Testis (tissue), 3 donors: ENCODE results near the gene DIAPH1. TPM values are rescaled to one million over a fixed set of nuclear protein-coding genes. Genes with fewer than 3 reads are reported as not detected.

Experiments used
- DNase-seq: peaks from one replicate; pipeline ENCODE4 v3.0.0-alpha.2; 2019
- H3K27ac ChIP-seq, 2 donors: fragments of 200-600 bp; sonication (generic); one replicate each; pipeline ENCODE4 v1.5.1; 2019
- H3K27me3 ChIP-seq: fragments of 200-600 bp; sonication (generic); one replicate; pipeline ENCODE4 v1.5.1; 2019
- H3K36me3 ChIP-seq: fragments of 200-600 bp; sonication (generic); one replicate; pipeline ENCODE4 v1.5.1; 2017; ENCODE audit warnings: low read depth; ENCODE audit errors: missing control alignments
- H3K4me1 ChIP-seq: fragments of 200-600 bp; sonication (generic); one replicate; pipeline ENCODE4 v1.5.1; 2019
- H3K4me3 ChIP-seq, 2 donors: fragments of 200-600 bp; sonication (generic); one replicate each; pipeline ENCODE4 v1.5.1; 2017 to 2019
- H3K9me3 ChIP-seq: fragments of 200-600 bp; sonication (generic); one replicate; pipeline ENCODE4 v1.5.1; 2017
- POLR2A ChIP-seq: fragments of 450-650 bp; IDR thresholded peaks from one replicate; pipeline ENCODE4 v1.6.1; 2017; ENCODE audit warnings: antibody characterized with exemption, mild to moderate bottlenecking, moderate library complexity
- WGBS, 2 donors: methylation state at CpG; one replicate each; pipeline ENCODE4 v1.1.5; 2018; 5-methylcytosine and 5-hydroxymethylcytosine counted together
- intact Hi-C: fragments of 100-400 bp; cut with DNase I; formaldehyde crosslinking; loops from one replicate; pipeline ENCODE4 v1.15.1; 2023; ENCODE audit warnings: low total_unique reads
- polyA plus RNA-seq: library from polyadenylated mRNA; stranded (reverse); fragments of 350-450 nt; fragmentation: Illumina TruSeq; extraction: RNeasy Lipid Tissue Mini Kit (QIAGEN cat#74804); gene quantifications from one replicate; pipeline ENCODE4 v1.2.3, GENCODE V29; 2014; ENCODE audit warnings: low read depth, low replicate concordance; ENCODE audit not compliant: insufficient read depth
- total RNA-seq, 2 donors: library from RNA; depleted of rRNA; stranded (reverse); fragments of >200 nt; gene quantifications; one replicate each; pipeline ENCODE4 v1.2.3, GENCODE V29; 2016
- TF ChIP-seq, protein P1 (sequence below), 3 experiments: fragments of 450-650 bp in 2 of 3; fragments of 200-600 bp in 1 of 3; sonication (generic) in 1 of 3; IDR thresholded peaks; one replicate each; pipeline ENCODE4 v1.5.1; 2016 to 2019; ENCODE audit warnings: antibody characterized with exemption in 3 of 3, mild to moderate bottlenecking in 2 of 3, moderate library complexity in 1 of 3

The DIAPH1 gene
- total and polyA plus RNA-seq, 3 donors from 2014 or later = 53.7 to 77.5 (median 58.2) TPM

- no peak for TF ChIP-seq POLR2A
- TF ChIP-seq, protein P1, sequence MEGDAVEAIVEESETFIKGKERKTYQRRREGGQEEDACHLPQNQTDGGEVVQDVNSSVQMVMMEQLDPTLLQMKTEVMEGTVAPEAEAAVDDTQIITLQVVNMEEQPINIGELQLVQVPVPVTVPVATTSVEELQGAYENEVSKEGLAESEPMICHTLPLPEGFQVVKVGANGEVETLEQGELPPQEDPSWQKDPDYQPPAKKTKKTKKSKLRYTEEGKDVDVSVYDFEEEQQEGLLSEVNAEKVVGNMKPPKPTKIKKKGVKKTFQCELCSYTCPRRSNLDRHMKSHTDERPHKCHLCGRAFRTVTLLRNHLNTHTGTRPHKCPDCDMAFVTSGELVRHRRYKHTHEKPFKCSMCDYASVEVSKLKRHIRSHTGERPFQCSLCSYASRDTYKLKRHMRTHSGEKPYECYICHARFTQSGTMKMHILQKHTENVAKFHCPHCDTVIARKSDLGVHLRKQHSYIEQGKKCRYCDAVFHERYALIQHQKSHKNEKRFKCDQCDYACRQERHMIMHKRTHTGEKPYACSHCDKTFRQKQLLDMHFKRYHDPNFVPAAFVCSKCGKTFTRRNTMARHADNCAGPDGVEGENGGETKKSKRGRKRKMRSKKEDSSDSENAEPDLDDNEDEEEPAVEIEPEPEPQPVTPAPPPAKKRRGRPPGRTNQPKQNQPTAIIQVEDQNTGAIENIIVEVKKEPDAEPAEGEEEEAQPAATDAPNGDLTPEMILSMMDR (IDR thresholded peaks at IDR 0.05) = no peak
- no peak overlapping the region for H3K27ac ChIP-seq
- H3K4me1 ChIP-seq = no peaks in the 10 kb centered on the region
- DNase-seq = no peak
- no peaks in the 10 kb centered on the region for H3K9me3 ChIP-seq
- intact Hi-C loops = no loop called here
- 85 to 87% methylated on average over 14 to 17 of the region's 17 CpGs for WGBS, 2 donors
- no peaks in the 10 kb centered on the region for H3K36me3 ChIP-seq
- no peak overlapping the region for H3K4me3 ChIP-seq
- no peaks in the 10 kb centered on the region for H3K27me3 ChIP-seq
These were observed 43.2 kb upstream of the DIAPH1 start for GRCh38 chr5:141662028-141662427.

DNA sequence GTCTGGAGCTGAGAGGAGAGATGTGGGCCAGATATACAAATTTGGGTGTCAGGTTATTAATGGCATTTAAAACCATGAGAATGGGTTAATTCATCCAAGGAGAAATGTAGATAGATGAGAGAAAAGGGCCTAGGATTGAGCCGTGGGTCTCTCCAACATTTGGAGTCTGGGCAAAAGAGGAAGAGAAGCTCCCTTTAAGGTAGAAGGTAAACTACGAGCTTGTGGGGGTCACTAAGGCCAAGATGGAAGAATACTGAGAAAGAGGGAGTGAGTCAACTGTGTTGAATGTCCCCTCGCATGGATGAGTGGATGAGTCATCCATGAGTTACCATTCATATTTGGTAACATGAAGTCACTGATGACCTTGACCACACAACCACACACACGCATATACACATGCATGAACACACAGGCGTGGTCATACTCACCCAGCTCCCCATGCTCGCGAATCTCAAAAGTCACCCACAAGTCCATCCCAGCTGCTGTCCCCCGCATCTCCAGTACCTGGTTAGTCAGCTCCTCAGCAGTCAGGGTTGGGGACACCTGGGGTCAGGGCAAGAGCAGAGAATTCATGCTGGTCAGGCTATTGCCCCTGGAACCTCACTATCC is 39.2 kb upstream of the DIAPH1 start:
- H3K27me3 ChIP-seq = no peaks in the 10 kb centered on the region
- no peak for DNase-seq
- intact Hi-C loops = no loop called here
- no peak overlapping the region for H3K27ac ChIP-seq
- H3K36me3 ChIP-seq = no peaks in the 10 kb centered on the region
- no peaks in the 10 kb centered on the region for H3K4me1 ChIP-seq
- TF ChIP-seq POLR2A = no peak
- TF ChIP-seq, protein P1 (IDR thresholded peaks at IDR 0.05) = no peak
- H3K9me3 ChIP-seq = no peaks in the 10 kb centered on the region
- H3K4me3 ChIP-seq = no peak overlapping the region
- WGBS, 2 donors = 86 to 87% methylated on average over 8 of the region's 8 CpGs

- H3K27ac ChIP-seq = no peak overlapping the region
- H3K4me1 ChIP-seq = no peaks in the 10 kb centered on the region
- WGBS, 2 donors = 88 to 94% methylated on average over 1 of the region's 1 CpG
- H3K4me3 ChIP-seq = no peak overlapping the region
- TF ChIP-seq, protein P1 (IDR thresholded peaks at IDR 0.05) = no peak
- TF ChIP-seq POLR2A = no peak
- H3K9me3 ChIP-seq = no peaks in the 10 kb centered on the region
- intact Hi-C loops = no loop called here
- H3K27me3 ChIP-seq = no peaks in the 10 kb centered on the region
- no peaks in the 10 kb centered on the region for H3K36me3 ChIP-seq
- DNase-seq = no peak
These were observed 38.6 kb upstream of the DIAPH1 start for GRCh38 chr5:141657404-141657803.

DNA sequence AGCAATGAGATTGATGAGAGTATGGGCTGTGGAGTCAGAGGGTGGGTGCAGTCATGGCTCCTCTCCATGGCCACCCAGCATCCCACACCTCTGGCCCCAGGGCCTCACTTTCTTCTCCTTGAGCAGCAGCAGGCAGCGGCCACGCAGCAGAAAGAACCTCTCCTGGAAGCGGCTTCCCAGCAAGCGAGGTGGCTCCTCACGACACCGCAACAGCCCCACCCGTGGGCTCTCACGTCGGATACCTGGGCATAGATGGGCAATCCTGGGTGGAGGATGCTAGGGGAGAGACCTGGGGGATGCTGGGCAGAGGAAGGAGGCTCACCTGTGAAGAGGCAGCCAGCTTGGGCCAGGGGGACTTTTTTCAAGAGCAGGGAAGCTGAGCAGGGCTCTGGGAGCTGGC is 37.6 kb upstream of the DIAPH1 start:
- H3K36me3 ChIP-seq = no peaks in the 10 kb centered on the region
- no peak overlapping the region for H3K4me3 ChIP-seq
- H3K4me1 ChIP-seq = no peaks in the 10 kb centered on the region
- no peak overlapping the region for H3K27ac ChIP-seq
- 93 to 100% methylated on average over 2 to 9 of the region's 9 CpGs for WGBS, 2 donors
- TF ChIP-seq POLR2A = no peak
- TF ChIP-seq, protein P1 (IDR thresholded peaks at IDR 0.05) = no peak
- H3K27me3 ChIP-seq = no peaks in the 10 kb centered on the region
- intact Hi-C loops = no loop called here
- H3K9me3 ChIP-seq = no peaks in the 10 kb centered on the region
- DNase-seq = no peak

DNA sequence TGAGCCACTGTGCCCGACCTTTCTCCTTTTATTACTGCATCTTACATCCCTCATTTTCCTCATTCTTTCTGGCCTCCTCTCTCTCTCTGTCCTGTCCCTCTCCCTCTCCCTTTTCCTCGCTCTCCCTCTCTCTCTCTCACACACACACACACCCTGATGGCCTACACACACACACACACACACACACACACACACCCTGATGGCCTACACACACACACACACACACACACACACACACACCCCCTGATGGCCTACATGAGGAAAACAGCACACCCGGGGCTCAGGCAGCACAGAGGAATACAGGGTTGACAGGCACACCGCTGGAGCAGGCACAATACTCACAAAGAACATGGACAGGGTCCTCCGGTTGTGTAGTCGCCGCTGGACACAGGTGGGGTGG is 36.2 kb upstream of the DIAPH1 start:
- no peak for TF ChIP-seq POLR2A
- TF ChIP-seq, protein P1 (IDR thresholded peaks at IDR 0.05) = no peak
- intact Hi-C loops = no loop called here

More for the DNA sequence above, 36.2 kb upstream of the DIAPH1 start:
- H3K4me3 ChIP-seq = no peak overlapping the region
- no peaks in the 10 kb centered on the region for H3K27me3 ChIP-seq
- peaks cover 5% of the 10 kb centered on the region for H3K4me1 ChIP-seq
- DNase-seq = no peak
- no peak overlapping the region for H3K27ac ChIP-seq
- WGBS, 2 donors = 89 to 90% methylated on average over 7 of the region's 7 CpGs
- no peaks in the 10 kb centered on the region for H3K9me3 ChIP-seq
- H3K36me3 ChIP-seq = no peaks in the 10 kb centered on the region
